GM19023 (cell line): ENCODE measurements around the gene DAP.
"Not testable (repeated sequence)": the region's sequence is repeated elsewhere in the genome, so short reads cannot be mapped to it uniquely, and the experiment has no call there.

ENCODE experiments used
- ATAC-seq: cut with Tn5 transposase; IDR thresholded peaks from one replicate; pipeline ENCODE4 v1.9.1; 2021; ENCODE audit warnings: mild to moderate bottlenecking, moderate library complexity; ENCODE audit not compliant: unreplicated experiment

DAP gene

DNA sequence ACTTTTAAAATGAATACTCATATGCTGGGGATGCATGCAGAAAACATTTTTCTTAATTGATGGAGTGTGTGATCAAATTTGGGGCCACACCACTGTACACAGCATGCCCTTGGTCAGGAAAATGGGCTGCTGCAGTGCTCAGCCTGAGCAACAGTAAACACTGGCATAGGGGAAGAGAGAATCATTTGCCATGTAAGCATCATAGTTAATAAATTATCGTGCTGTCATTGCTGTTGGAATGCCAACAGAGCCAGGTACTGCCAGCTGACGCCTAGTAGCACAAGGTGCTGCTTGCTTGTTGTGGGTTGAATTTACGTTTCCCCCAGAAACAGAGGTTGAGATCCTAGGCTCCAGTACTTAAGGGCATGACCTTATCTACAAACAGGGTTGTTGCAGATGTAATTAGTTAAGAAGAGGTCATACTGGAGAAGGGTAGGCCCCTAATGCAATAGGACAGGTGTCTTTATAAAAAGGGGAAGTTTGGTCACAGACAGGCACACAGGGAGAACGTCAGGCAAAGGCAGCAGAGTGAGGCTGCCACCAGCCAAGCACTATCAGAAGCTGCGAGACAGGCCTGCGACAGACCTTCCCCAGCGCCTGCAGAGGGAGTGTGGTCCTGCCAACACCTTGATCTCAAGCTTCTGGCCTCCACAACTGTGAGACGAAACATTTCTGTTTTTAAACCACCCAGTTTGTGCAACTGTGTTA lies 25.3 kb downstream of the DAP start:
- ATAC-seq: peak; percentile 82

GRCh38 chr5:10734832-10735523 lies 26.1 kb downstream of the DAP start:
- ATAC-seq: no peak

DNA sequence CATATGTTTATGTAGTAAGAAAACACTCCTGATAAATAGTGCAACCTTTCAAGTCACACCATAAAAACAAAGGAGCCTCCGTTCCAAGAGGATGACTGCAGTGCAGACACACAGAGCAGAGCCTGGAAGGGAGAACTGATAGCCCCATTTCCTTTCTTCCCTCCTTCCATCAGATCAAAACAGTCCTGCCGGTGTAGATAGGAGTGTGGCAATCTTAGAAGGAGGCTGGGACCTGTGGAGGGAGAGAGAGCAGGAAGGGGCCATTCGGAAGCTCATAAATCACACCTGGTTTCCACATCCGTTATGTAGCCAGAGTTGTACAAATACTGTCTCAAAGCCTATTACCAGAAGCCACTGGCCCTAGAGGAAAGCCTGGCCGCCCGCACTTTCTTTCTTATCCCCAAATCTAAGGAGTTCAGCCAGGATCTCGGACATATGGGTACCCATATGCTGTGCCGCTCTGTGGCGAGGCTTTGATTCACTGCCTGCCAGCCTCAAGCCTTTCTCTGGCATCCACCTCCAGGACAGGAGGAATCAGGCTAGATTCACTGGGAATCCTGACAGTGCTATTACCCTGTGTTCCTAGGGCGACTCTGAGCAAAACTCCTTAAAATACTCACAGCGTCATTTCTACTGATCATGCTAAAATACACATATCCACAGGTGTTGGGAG lies 26.9 kb downstream of the DAP start:
- ATAC-seq: no peak

DNA sequence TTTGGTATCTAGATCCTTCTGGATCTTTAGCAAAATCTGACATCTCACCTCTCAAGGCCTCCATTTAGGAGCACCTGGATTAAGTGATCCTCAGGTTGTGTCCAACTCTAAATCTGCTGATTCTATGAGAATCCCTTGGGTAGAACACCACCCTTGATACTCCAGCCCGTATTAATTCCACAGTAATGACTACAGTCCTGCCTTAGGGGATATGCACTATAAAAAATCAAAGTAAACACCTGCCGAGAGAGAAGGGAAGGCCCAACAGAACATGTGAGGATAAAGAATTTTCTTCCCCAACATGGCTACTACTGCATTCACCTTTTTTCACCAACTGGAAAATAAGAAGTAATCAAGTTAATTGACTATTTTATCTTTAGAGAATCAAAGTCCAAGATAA lies 27.6 kb downstream of the DAP start:
- ATAC-seq: no peak

- ATAC-seq: no peak
These were observed 29.1 kb downstream of the DAP start for GRCh38 chr5:10731913-10732312.

- no peak for ATAC-seq
These were observed 31.0 kb downstream of the DAP start for GRCh38 chr5:10730043-10730351.

DNA sequence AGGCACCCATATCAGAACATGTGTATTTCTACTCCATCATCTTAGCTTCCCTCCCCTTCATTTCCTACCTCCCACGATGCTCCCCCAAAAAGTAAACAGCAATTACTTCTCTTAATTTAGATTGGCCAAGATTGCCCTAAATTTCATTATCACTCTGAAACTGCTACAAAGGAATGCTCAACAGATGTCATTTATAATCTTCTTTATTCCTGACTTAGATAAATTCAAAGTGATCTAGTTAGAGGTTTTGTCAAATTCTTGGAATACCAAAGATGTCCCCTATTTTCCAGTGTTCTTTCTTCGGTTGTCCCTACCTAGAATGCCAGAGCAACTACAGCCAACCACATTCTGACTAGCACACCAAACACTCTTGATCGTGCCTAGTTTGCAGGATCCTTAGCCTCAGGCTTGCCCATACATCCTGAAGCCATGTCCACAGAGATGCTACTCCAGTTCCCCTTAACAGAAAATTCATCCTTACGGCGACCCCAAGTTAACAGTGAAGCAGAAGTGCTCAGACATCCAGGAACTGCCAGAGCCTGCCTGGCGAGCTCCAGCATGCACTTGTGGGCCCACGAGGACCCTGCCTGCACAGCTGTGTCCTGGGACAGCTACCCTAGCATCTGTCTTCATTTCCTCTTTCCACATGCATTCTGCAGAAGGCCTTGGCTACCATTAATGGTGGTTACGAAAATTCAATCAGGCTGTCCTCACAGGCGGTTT lies 31.6 kb downstream of the DAP start:
- no peak for ATAC-seq

DNA sequence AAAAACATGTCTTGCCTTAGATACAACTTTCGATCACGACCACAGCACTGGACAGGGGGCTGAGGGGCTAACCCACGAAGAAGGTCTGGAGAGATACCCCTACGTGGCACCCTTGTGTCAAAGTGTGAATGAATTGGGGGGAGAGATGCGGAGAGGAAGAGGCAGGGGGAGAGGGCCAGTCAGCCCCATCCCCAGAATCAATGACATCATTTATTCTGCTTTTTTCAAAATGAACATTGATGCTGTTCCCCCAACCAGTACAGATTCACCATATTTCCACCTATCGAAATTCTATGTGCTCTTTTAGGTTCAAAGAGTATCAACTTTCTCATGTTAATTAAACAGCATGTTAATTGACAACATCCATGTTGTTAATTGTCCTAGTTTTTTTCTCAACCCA lies 32.4 kb downstream of the DAP start:
- ATAC-seq: no peak

DNA sequence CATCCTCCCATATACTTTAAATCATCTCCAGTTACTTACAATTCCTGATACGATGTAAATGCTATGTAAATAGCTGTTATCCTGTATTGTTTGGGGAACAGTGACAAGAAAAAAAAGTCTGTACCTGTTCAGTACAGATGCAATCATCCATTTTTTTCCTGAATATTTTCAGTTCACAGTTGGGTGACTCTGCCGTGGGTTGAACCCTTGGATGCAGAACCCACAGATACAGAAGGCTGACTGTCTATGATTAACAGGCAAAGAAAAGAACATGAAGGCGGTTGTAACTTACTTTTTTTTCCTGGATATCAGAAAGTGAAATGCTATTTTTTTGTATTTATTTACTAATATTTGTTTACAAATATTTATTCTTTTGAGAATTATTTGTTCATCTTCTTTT lies 33.2 kb downstream of the DAP start:
- no peak for ATAC-seq

GRCh38 chr5:10726913-10727517 lies 34.0 kb downstream of the DAP start:
- peak; percentile 99 for ATAC-seq

DNA sequence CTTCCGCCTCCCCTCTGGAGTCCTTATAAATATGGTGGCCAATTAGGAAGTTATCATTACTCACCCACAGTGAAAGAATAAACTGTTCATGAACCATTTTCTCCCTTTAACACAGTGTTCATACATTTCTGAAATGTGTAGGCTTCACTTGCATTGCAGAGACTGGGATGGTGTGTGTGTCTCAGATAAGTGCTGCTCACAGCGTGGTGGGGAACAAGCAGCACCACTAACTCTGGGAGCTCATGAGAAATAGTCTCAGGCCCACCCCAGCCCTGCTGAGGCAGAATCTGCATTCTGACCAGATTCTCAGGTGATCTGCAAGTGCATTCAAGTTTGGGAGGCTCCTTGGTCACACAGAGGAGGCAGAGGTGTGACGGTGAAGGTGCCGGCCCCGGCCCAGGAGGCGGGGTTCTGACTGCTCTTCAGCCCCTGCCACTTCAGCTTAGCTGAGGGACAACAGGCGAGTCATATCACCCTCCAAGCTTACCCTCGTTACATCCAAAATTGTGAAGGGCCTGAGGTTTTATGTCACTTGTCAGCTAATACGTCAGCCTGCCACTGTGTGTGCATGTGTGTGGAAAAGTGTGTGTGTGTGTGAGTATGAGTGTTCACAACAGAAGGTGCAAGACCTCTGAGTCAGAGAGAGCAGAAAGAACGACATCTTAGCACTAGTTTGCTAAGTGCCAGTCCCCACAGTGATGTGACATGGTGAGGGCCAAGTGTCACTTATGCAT lies 34.7 kb downstream of the DAP start:
- peak; percentile 19 for ATAC-seq

- no peak for ATAC-seq
These were observed 35.4 kb downstream of the DAP start for GRCh38 chr5:10725636-10726035.

DNA sequence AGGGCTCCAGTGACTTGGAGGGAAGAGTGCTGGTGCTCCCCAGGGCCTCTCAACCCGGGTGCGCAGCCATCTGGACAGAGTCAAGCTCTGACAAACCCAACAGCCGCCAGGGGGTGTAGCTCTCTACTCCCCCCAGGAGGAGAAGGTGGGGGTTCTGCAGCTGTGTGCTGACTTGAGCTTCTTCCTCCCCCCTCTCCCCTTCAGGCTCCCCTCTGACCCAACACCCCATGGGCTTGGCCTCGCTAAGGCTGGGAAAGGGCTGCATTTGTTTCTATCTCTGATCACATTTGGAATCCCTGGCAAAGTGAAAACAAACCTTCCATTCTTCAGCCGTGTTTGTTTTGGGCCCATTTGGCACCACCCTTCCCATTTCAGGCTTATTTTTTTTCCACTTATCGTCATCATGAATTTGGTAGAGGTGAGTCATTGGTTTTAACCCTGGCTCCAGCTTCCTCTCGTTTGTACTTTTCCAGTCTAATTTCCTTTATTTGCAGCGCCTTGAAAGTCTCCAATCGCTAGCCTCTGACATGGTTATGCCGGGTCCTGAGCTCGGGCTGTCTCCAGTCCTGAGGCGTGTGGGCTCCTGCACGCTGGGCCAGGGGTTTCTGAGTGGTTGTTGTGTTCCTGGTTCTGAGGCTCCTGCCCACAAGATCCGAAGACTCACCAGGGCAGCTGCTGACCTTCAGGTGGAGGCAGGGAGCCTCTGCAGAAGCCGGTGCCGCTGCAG lies 36.1 kb downstream of the DAP start:
- ATAC-seq: no peak

DNA sequence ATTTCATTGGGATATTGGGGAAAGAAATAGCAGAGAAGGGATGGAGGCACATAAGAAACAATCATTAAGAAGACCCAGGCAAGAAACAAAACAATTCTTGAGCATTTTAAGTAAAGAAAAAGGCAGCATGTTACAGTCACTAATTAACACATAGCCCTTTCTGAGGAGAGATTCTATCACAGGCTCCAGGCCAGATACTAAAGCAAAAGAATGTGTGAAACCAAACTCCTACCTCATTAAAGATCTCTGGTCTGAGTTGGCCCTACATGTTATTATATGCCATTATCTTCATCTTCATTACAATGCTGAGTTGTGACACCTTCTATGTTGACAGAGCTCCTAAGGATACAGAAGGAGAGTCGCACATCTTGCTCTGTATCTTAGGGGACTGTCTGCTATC lies 37.5 kb downstream of the DAP start:
- ATAC-seq: no peak

GRCh38 chr5:10720766-10721165 lies 40.3 kb downstream of the DAP start:
- ATAC-seq: not testable (repeated sequence)

GRCh38 chr5:10719965-10720364 lies 41.1 kb downstream of the DAP start:
- no peak for ATAC-seq

DNA sequence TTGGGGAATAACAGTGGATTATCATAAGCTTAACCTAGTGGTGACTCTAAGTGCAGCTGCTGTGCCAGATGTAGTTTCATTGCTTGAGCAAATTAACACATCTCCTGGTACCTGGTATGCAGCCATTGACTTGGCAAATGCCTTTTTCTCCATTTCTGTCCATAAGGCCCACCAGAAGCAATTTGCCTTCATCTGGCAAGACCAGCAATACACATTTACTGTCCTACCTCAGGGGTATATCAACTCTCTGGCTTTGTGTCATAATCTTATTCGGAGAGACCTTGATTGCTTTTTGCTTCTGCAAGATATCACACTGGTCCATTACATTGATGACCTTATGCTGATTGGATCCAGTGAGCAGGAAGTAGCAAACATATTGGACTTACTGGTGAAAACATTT lies 42.4 kb downstream of the DAP start:
- not testable (repeated sequence) for ATAC-seq

DNA sequence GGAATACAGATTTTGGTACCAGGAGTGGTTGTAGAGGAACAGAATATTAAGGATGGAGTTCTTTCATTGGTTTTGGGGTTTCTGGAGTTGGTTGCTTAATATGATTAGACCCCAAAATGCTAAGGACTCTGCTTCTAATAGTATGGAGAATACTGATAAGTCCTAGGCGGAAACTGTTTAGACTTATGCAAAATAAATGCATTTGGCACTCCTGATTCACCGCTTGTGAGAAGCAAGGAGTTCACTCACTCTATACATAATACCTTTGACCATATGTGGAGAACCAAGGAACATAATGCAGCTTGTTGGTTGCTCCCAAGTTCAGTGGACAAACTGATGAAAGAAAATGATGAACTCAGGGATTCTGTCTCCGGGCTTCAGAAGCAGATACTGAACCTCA lies 44.2 kb downstream of the DAP start:
- not testable (repeated sequence) for ATAC-seq

DNA sequence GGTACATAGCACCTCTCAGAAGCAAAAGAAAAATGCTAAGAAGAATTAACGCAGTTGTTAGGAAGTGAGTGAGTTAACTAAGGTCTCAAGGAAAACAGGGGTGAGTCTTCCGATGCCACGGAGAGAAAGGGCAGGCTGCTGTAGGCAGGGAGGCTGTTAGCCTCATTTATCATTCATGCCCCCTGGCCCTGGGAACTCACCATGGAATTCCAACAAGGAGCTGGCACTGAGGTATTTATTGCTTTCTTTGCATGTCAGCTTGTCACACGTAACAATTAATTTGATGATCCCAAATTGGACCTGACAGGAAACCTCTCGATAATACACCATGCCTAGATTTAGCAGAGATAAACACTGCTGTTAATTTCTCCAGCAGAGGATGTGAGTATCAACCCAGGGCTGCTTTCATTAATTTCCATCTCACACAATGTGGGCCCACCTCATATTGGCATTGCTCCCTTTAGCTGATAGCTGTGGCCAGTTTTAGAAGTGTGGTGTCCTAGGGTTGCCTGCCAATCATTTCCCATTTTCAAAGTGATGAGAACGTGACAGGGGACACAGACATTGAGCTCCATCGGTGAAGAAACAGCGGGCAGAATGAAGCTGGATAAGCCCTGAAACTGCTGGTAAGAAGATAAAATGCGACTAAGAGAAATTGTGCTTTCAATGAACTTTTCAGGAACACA lies 45.3 kb downstream of the DAP start:
- no peak for ATAC-seq
